Gastrocnemius medialis (tissue), 4 donors: ENCODE data around the gene DHRSX. TPM values are rescaled to one million over a fixed set of nuclear protein-coding genes. Genes with fewer than 3 reads are reported as not detected.
A peak's percentile ranks its signal among the peaks of the same experiment; 100 is the strongest.

Experiments
- ATAC-seq, 2 donors: fragments of 150-250 bp; one replicate each; pipeline ENCODE4 v1.9.1; 2016
- DNase-seq, 2 donors: peaks; one replicate each; pipeline ENCODE4 v3.0.0-alpha.2; 2019
- H3K27ac ChIP-seq, 4 donors: fragments of 200-600 bp; sonication (generic); 1 replicate in 1 of 4; 2 replicates in 3 of 4; pipeline ENCODE4 v1.5.1; 2016 to 2018; ENCODE audit warnings: mild to moderate bottlenecking in 2 of 4, moderate library complexity in 1 of 4
- H3K27me3 ChIP-seq, 3 donors: fragments of 200-600 bp; sonication (generic) in 2 of 3; 1 replicate in 1 of 3; 2 replicates in 2 of 3; pipeline versions ENCODE4 v1.5.1 to v1.6.0; 2016 to 2019; ENCODE audit warnings: mild to moderate bottlenecking in 1 of 3, moderate library complexity in 1 of 3
- H3K36me3 ChIP-seq, 2 donors: fragments of 200-600 bp; sonication (generic) in 1 of 2; one replicate each; pipeline ENCODE4 v1.5.1; 2017 to 2018
- H3K4me1 ChIP-seq, 2 donors: fragments of 200-600 bp; sonication (generic) in 1 of 2; one replicate each; pipeline ENCODE4 v1.5.1; 2016 to 2017; ENCODE audit warnings: mild to moderate bottlenecking in 2 of 2
- H3K4me3 ChIP-seq, 4 donors: fragments of 200-600 bp; sonication (generic) in 3 of 4; 1 replicate in 1 of 4; 2 replicates in 3 of 4; pipeline ENCODE4 v1.5.1; 2016 to 2019; ENCODE audit warnings: mild to moderate bottlenecking in 2 of 4
- H3K9me3 ChIP-seq, 3 donors: fragments of 200-600 bp; sonication (generic) in 2 of 3; 1 replicate in 1 of 3; 2 replicates in 2 of 3; pipeline ENCODE4 v1.5.1; 2016 to 2019
- CTCF ChIP-seq, 5 experiments: fragments of 450-650 bp in 3 of 5; fragments of 200-600 bp in 2 of 5; sonication (generic) in 2 of 5; IDR thresholded peaks in 4 of 5; conservative IDR thresholded peaks in 1 of 5; 1 replicate in 4 of 5; 2 replicates in 1 of 5; pipeline ENCODE4 v1.5.1; 2016 to 2019; ENCODE audit warnings: antibody characterized with exemption in 5 of 5, mild to moderate bottlenecking in 3 of 5, moderate library complexity in 3 of 5
- POLR2A ChIP-seq, 2 donors: fragments of 450-650 bp; IDR thresholded peaks; one replicate each; pipeline ENCODE4 v1.6.1; 2017; ENCODE audit warnings: antibody characterized with exemption in 2 of 2, mild to moderate bottlenecking in 2 of 2, moderate library complexity in 2 of 2
- in situ Hi-C, 4 donors: fragments of 200-750 bp; cut with MboI; loops; one replicate each; pipeline versions ENCODE4 v1.15.0 to v1.8.0; 2017; ENCODE audit warnings: low sequenced_read_pairs in 4 of 4
- intact Hi-C: fragments of 100-400 bp; cut with DNase I; formaldehyde crosslinking; loops from one replicate; pipeline ENCODE4 v1.15.1; 2023; ENCODE audit warnings: low total_unique reads
- total RNA-seq, 4 donors: library from RNA; depleted of rRNA; stranded (reverse); fragments of >200 nt; gene quantifications; one replicate each; pipeline versions ENCODE4 v1.1.0 to v1.2.3, GENCODE V29; 2016

The DHRSX gene
- total RNA-seq, 4 donors from 2014 or later = 9.8 to 31.1 (median 13.6) TPM

GRCh38 chrX:2325076-2325784 lies 175.5 kb downstream of the DHRSX start:
- peak overlapping the region; percentile 51 to 93 (median 91) for H3K27ac ChIP-seq
- H3K4me3 ChIP-seq = peak overlapping the region in 3 of 4 donors; percentile 44 to 58 (median 46)
- H3K4me1 ChIP-seq = peaks cover 0 to 14% of the 10 kb centered on the region in 2 donors
- no peaks in the 10 kb centered on the region for H3K27me3 ChIP-seq
- TF ChIP-seq CTCF (IDR thresholded peaks at IDR 0.05 in 4 of 5, conservative IDR thresholded peaks at IDR 0.05 in 1 of 5) = no peak
- no peak for TF ChIP-seq POLR2A (IDR thresholded peaks at IDR 0.05)
- H3K36me3 ChIP-seq = peaks cover 0 to 4% of the 10 kb centered on the region in 2 donors
- DNase-seq (peak; percentile 19 to 79), ATAC-seq (no peak)
- intact Hi-C loops (loop anchor here (5.0 to 10.0 kb wide), 2 partner anchors 177 to 870 kb away; partner anchors contain the start of genes ASMTL, DHRSX and ZBED1), in situ Hi-C loops (loop anchor here in 1 of 4 donors (25.0 kb wide), 2 partner anchors 287 to 1338 kb away; no protein-coding TSS in a partner anchor)
- H3K9me3 ChIP-seq = no peaks in the 10 kb centered on the region

GRCh38 chrX:2324151-2324550 lies 176.6 kb downstream of the DHRSX start:
- no peak for TF ChIP-seq CTCF (IDR thresholded peaks at IDR 0.05 in 4 of 5, conservative IDR thresholded peaks at IDR 0.05 in 1 of 5)
- TF ChIP-seq POLR2A (IDR thresholded peaks at IDR 0.05) = no peak
- H3K27ac ChIP-seq = peak overlapping the region; percentile 89 to 97 (median 93)
- in situ Hi-C loops (no loop called here), intact Hi-C loops (loop anchor here (10.0 kb wide), 1 partner anchor 869 kb away; the partner anchor contains the start of gene ASMTL)
- no peaks in the 10 kb centered on the region for H3K9me3 ChIP-seq
- peak overlapping the region in 2 of 4 donors; percentile 44 to 58 for H3K4me3 ChIP-seq
- peaks cover 0 to 7% of the 10 kb centered on the region in 2 donors for H3K4me1 ChIP-seq
- DNase-seq = no peak
- peaks cover 0 to 4% of the 10 kb centered on the region in 2 donors for H3K36me3 ChIP-seq
- ATAC-seq = no peak
- no peaks in the 10 kb centered on the region for H3K27me3 ChIP-seq

GRCh38 chrX:2321411-2321810 lies 179.4 kb downstream of the DHRSX start:
- Histone ChIP-seq H3K27me3 (no peaks in the 10 kb centered on the region), H3K4me1 (peaks cover 0 to 10% of the 10 kb centered on the region in 2 donors), H3K4me3 (peak overlapping the region; percentile 44 to 58 (median 54)), H3K36me3 (peaks cover 0 to 4% of the 10 kb centered on the region in 2 donors), H3K27ac (peak overlapping the region; percentile 89 to 97 (median 93)), H3K9me3 (no peaks in the 10 kb centered on the region)
- DNase-seq (peak; percentile 69 to 83), ATAC-seq (peak; percentile 64 to 68)
- in situ Hi-C loops = no loop called here
- intact Hi-C loops = loop anchor here (1.0 to 10.0 kb wide), 4 partner anchors 21 to 867 kb away; partner anchors contain the start of gene ASMTL
- no peak for TF ChIP-seq CTCF (IDR thresholded peaks at IDR 0.05 in 4 of 5, conservative IDR thresholded peaks at IDR 0.05 in 1 of 5)
- TF ChIP-seq POLR2A (IDR thresholded peaks at IDR 0.05) = peak; percentile 23 to 64

- H3K9me3 ChIP-seq = no peaks in the 10 kb centered on the region
- H3K27me3 ChIP-seq = no peaks in the 10 kb centered on the region
- intact Hi-C loops = loop anchor here (1.0 to 10.0 kb wide), 4 partner anchors 22 to 866 kb away; partner anchors contain the start of gene ASMTL
- H3K36me3 ChIP-seq = peaks cover 0 to 4% of the 10 kb centered on the region in 2 donors
- in situ Hi-C loops = no loop called here
- peak overlapping the region; percentile 89 to 97 (median 93) for H3K27ac ChIP-seq
- TF ChIP-seq CTCF (IDR thresholded peaks at IDR 0.05 in 4 of 5, conservative IDR thresholded peaks at IDR 0.05 in 1 of 5) (no peak), POLR2A (IDR thresholded peaks at IDR 0.05) (peak; percentile 39 to 44)
- peak overlapping the region; percentile 44 to 58 (median 54) for H3K4me3 ChIP-seq
- DNase-seq (peak; percentile 87 to 97), ATAC-seq (peak; percentile 83 to 87)
- H3K4me1 ChIP-seq = peaks cover 0 to 12% of the 10 kb centered on the region in 2 donors
Measured at GRCh38 chrX:2320580-2321327, 180.0 kb downstream of the DHRSX start.
